ENCODE data around the gene LOXHD1.
A peak's percentile ranks its signal among the peaks of the same experiment; 100 is the strongest.

The LOXHD1 gene

GRCh38 chr18:46668694-46669093, 11.7 kb upstream of the LOXHD1 start:
- no peak overlapping the region for H3K27ac ChIP-seq (replicated peaks)
- DNase-seq (ENCODE audit: low read depth in 1 of 2, low spot score in 1 of 2): no peak
- peaks cover 7% of the 10 kb centered on the region for H3K27me3 ChIP-seq (ENCODE audit: insufficient read depth, poor library complexity, severe bottlenecking)
- TF ChIP-seq GABPA (IDR thresholded peaks at IDR 0.05; ENCODE audit: low read depth): no peak
- no peak for TF ChIP-seq POLR2AphosphoS5 (IDR thresholded peaks at IDR 0.05; ENCODE audit: low read depth)
- TF ChIP-seq REST (IDR thresholded peaks at IDR 0.05; ENCODE audit: insufficient replicate concordance, low read depth): no peak
- no peak overlapping the region for H3K4me3 ChIP-seq (replicated peaks; ENCODE audit: insufficient read depth, low read length)

- no peak for DNase-seq (ENCODE audit: low read depth in 1 of 2, low spot score in 1 of 2)
- TF ChIP-seq SPI1 (IDR thresholded peaks at IDR 0.05; ENCODE audit: borderline replicate concordance, low read depth) (no peak), CTCF (IDR thresholded peaks at IDR 0.05; ENCODE audit: insufficient read depth, low read length) (no peak), REST (IDR thresholded peaks at IDR 0.05; ENCODE audit: insufficient replicate concordance, low read depth) (no peak), POLR2AphosphoS5 (IDR thresholded peaks at IDR 0.05; ENCODE audit: low read depth) (no peak), GABPA (IDR thresholded peaks at IDR 0.05; ENCODE audit: low read depth) (no peak)
- H3K27ac ChIP-seq (replicated peaks): no peak overlapping the region
- peaks cover 7% of the 10 kb centered on the region for H3K27me3 ChIP-seq (ENCODE audit: insufficient read depth, poor library complexity, severe bottlenecking)
- no peak overlapping the region for H3K4me3 ChIP-seq (replicated peaks; ENCODE audit: insufficient read depth, low read length)
These were observed 11.1 kb upstream of the LOXHD1 start for GRCh38 chr18:46668135-46668534.

GRCh38 chr18:46663539-46663938, 6.5 kb upstream of the LOXHD1 start:
- H3K27ac ChIP-seq (replicated peaks): no peak overlapping the region
- TF ChIP-seq CTCF (IDR thresholded peaks at IDR 0.05; ENCODE audit: insufficient read depth, low read length): no peak
- no peak for TF ChIP-seq GABPA (IDR thresholded peaks at IDR 0.05; ENCODE audit: low read depth)
- TF ChIP-seq SPI1 (IDR thresholded peaks at IDR 0.05; ENCODE audit: borderline replicate concordance, low read depth): peak; percentile 22; the same call in 1 of the 2 replicates
- TF ChIP-seq REST (IDR thresholded peaks at IDR 0.05; ENCODE audit: insufficient replicate concordance, low read depth): no peak
- no peak for TF ChIP-seq POLR2AphosphoS5 (IDR thresholded peaks at IDR 0.05; ENCODE audit: low read depth)
- no peak overlapping the region for H3K4me3 ChIP-seq (replicated peaks; ENCODE audit: insufficient read depth, low read length)
- DNase-seq (ENCODE audit: low read depth in 1 of 2, low spot score in 1 of 2): no peak
- peaks cover 4% of the 10 kb centered on the region for H3K27me3 ChIP-seq (ENCODE audit: insufficient read depth, poor library complexity, severe bottlenecking)
